OCI-LY7 (cell line): ENCODE measurements around the gene FOSB. TPM values are rescaled to one million over a fixed set of nuclear protein-coding genes. Genes with fewer than 3 reads are reported as not detected.

Experiments
- BruUV-seq: library from RNA; stranded (reverse); fragments of 400-500 nt; replicated peaks from 2 replicates; lab custom pipeline; 2021; lab: Mats Ljungman, UMichigan
- CTCF ChIA-PET: fragments of 300-600 bp; sonication (Branson Sonifier 250); formaldehyde crosslinking; loops from one replicate; lab custom pipeline; 2022; ENCODE audit warnings: antibody characterized with exemption; ENCODE audit not compliant: unreplicated experiment; lab: Charles Lee
- POLR2A ChIA-PET: fragments of 300-600 bp; sonication (Branson Sonifier 250); formaldehyde crosslinking; loops from one replicate; lab custom pipeline; 2022; ENCODE audit warnings: antibody characterized with exemption; lab: Charles Lee
- DNase-seq: peaks from one replicate; pipeline ENCODE4 v3.0.0-alpha.2; 2015; ENCODE audit warnings: low spot score
- H2AFZ ChIP-seq: fragments of 200-600 bp; sonication (generic), shearing (Covaris generic); 2 replicates; pipeline ENCODE4 v1.6.1; 2014; ENCODE audit warnings: mild to moderate bottlenecking, antibody characterized with exemption, low read length, moderate library complexity
- H3K27ac ChIP-seq: fragments of 200-600 bp; sonication (generic); 2 replicates; pipeline ENCODE4 v1.5.1; 2014; ENCODE audit warnings: mixed run types, low read depth, mild to moderate bottlenecking, moderate library complexity, low read length, inconsistent platforms; ENCODE audit not compliant: poor library complexity, severe bottlenecking
- H3K36me3 ChIP-seq: fragments of 200-600 bp; sonication (generic); 2 replicates; pipeline ENCODE4 v1.6.1; 2014; ENCODE audit warnings: mild to moderate bottlenecking, antibody characterized with exemption, low read length, moderate library complexity, mixed read lengths; ENCODE audit not compliant: insufficient read depth
- H3K4me1 ChIP-seq: fragments of 200-600 bp; sonication (generic); 2 replicates; pipeline ENCODE4 v1.5.1; 2014; ENCODE audit warnings: mild to moderate bottlenecking, low read length; ENCODE audit not compliant: insufficient read depth, poor library complexity, severe bottlenecking
- H3K4me2 ChIP-seq: fragments of 200-600 bp; sonication (generic); 2 replicates; pipeline ENCODE4 v1.6.1; 2014; ENCODE audit warnings: mild to moderate bottlenecking, low read length
- H3K4me3 ChIP-seq: fragments of 200-600 bp; sonication (generic); 2 replicates; pipeline ENCODE4 v1.5.1; 2014; ENCODE audit warnings: mild to moderate bottlenecking, low read depth, low read length; ENCODE audit not compliant: poor library complexity, severe bottlenecking
- H3K79me2 ChIP-seq: fragments of 200-600 bp; sonication (generic); 2 replicates; pipeline ENCODE4 v1.6.1; 2016; ENCODE audit warnings: low read depth, mild to moderate bottlenecking, low read length, moderate library complexity, mixed read lengths; ENCODE audit not compliant: insufficient read depth
- H3K9me2 ChIP-seq: fragments of 200-600 bp; sonication (generic); 2 replicates; pipeline ENCODE4 v1.6.1; 2016; ENCODE audit warnings: mild to moderate bottlenecking, low read length, mixed read lengths; ENCODE audit not compliant: insufficient read depth
- H3K9me3 ChIP-seq: fragments of 200-600 bp; sonication (generic); 2 replicates; pipeline ENCODE4 v1.6.1; 2014; ENCODE audit warnings: mild to moderate bottlenecking, mixed run types, low read length, mixed read lengths
- H4K20me1 ChIP-seq: fragments of 200-600 bp; sonication (generic); 2 replicates; pipeline ENCODE4 v1.6.1; 2014; ENCODE audit warnings: mild to moderate bottlenecking, antibody characterized with exemption, low read length, moderate library complexity, mixed read lengths; ENCODE audit not compliant: insufficient read depth
- CTCF ChIP-seq: fragments of 200-600 bp; sonication (generic); conservative IDR thresholded peaks from 2 replicates; pipeline ENCODE4 v1.5.1; 2014; ENCODE audit warnings: mild to moderate bottlenecking, antibody characterized with exemption, low read length, moderate library complexity, mixed read lengths
- EZH2phosphoT487 ChIP-seq: fragments of 200-600 bp; sonication (generic); IDR thresholded peaks from 2 replicates; pipeline ENCODE4 v1.6.1; 2018; ENCODE audit warnings: low read depth, borderline replicate concordance, mild to moderate bottlenecking, mixed run types, antibody characterized with exemption, low read length, moderate library complexity, mixed read lengths
- intact Hi-C: fragments of 100-400 bp; cut with micrococcal nuclease; formaldehyde crosslinking; loops from one replicate; pipeline ENCODE4 v1.10.0; 2022; ENCODE audit not compliant: unreplicated experiment
- total RNA-seq, 2 experiments: library from RNA; depleted of rRNA in 1 of 2; stranded (reverse); fragments of >200 nt in 1 of 2; shearing (Covaris generic) in 1 of 2; gene quantifications; 2 replicates each; pipeline ENCODE4 v1.2.3, GENCODE V29; 2014 to 2022

FOSB gene
- total RNA-seq, 2 experiments from 2014 or later, result 2.3 to 2.4 TPM

GRCh38 chr19:45440873-45441654 lies 26.7 kb upstream of the FOSB start:
- Histone ChIP-seq H3K9me3 (peaks cover 3% of the 10 kb centered on the region; the same call in 1 of the 2 replicates), H3K27ac (peak overlapping the region; percentile 58), H3K79me2 (no peaks in the 10 kb centered on the region), H2AFZ (no peak overlapping the region), H3K4me3 (no peak overlapping the region), H3K4me2 (peak overlapping the region; percentile 67; the same call in 1 of the 2 replicates), H3K36me3 (no peaks in the 10 kb centered on the region), H3K9me2 (no peaks in the 10 kb centered on the region), H4K20me1 (no peaks in the 10 kb centered on the region), H3K4me1 (peaks cover 44% of the 10 kb centered on the region)
- DNase-seq, result no peak
- ChIA-PET CTCF (interaction anchor here (0.5 kb wide), 1 partner anchor 36 kb away, joined by 3 read pairs; no protein-coding TSS in a partner anchor), POLR2A (interaction anchor here (2.0 kb wide), 1 partner anchor 38 kb away, joined by 6 read pairs; no protein-coding TSS in a partner anchor)
- TF ChIP-seq EZH2phosphoT487 (no peak), CTCF (no peak)
- intact Hi-C loops, result no loop called here
- BruUV-seq, result no TSS peak

DNA sequence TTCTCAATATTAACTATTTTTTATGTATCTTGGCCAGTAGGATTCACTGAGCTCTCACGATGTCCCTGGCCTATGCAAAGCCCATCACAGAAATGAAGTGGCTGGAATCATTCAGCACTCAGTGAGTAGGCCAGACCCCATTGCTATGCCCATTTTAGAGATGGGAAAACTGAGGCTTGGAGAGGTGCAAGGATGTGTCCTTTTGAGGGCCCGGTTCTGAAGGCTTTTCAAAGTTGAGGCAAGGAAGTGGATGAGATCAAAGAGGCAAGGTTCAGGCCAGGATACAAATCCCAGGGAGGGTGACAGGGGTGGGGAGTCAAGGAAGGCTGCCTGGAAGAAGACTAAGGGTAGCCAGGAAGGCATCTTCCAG lies 25.4 kb upstream of the FOSB start:
- POLR2A ChIA-PET, result interaction anchor here (0.7 kb wide), 1 partner anchor 12 kb away, joined by 3 read pairs; no protein-coding TSS in a partner anchor

More for the DNA sequence above, 25.4 kb upstream of the FOSB start:
- H3K9me3 ChIP-seq, result peaks cover 2% of the 10 kb centered on the region; the same call in 1 of the 2 replicates
- peak overlapping the region; percentile 26 for H3K27ac ChIP-seq
- no peak overlapping the region for H3K4me3 ChIP-seq
- H3K4me1 ChIP-seq, result peaks cover 44% of the 10 kb centered on the region
- BruUV-seq, result no TSS peak
- DNase-seq, result no peak
- H2AFZ ChIP-seq, result no peak overlapping the region; the same call in 1 of the 2 replicates
- H3K4me2 ChIP-seq, result 0 out of 2 replicates have a peak overlapping the region, but pooled peaks have one; percentile 99
- CTCF ChIA-PET, result no interaction called here
- H4K20me1 ChIP-seq, result no peaks in the 10 kb centered on the region
- intact Hi-C loops, result no loop called here
- H3K79me2 ChIP-seq, result no peaks in the 10 kb centered on the region
- TF ChIP-seq CTCF, result no peak
- TF ChIP-seq EZH2phosphoT487, result no peak
- no peaks in the 10 kb centered on the region for H3K36me3 ChIP-seq
- no peaks in the 10 kb centered on the region for H3K9me2 ChIP-seq
